Hepatocyte (in vitro differentiated cells): ENCODE results near the gene GRK4.

Experiments
- CTCF ChIP-seq: fragments of 200-600 bp; sonication (generic); IDR thresholded peaks from 2 replicates; pipeline ENCODE4 v1.5.1; 2016; ENCODE audit warnings: antibody characterized with exemption, mild to moderate bottlenecking; ENCODE audit not compliant: poor library complexity
- EZH2phosphoT487 ChIP-seq: fragments of 200-600 bp; sonication (generic); IDR thresholded peaks from one replicate; pipeline ENCODE4 v1.6.1; 2018; ENCODE audit warnings: antibody characterized with exemption, mild to moderate bottlenecking, low read depth, moderate library complexity; ENCODE audit not compliant: unreplicated experiment, severe bottlenecking

GRCh38 chr4:3054169-3054759, 90.9 kb downstream of the GRK4 start:
- TF ChIP-seq CTCF, result no peak
- no peak for TF ChIP-seq EZH2phosphoT487
